Endothelial cell of umbilical vein (primary cell): ENCODE results near the gene PPFIBP2. TPM values are rescaled to one million over a fixed set of nuclear protein-coding genes. Genes with fewer than 3 reads are reported as not detected.

Experiments
- BruUV-seq: library from RNA; stranded (reverse); fragments of 400-500 nt; replicated peaks from 2 replicates; lab custom pipeline; 2021; lab: Mats Ljungman, UMichigan
- CTCF ChIA-PET: fragments of 300-600, 350-600 bp; sonication (Branson Sonifier 250); formaldehyde crosslinking; loops from one replicate; lab custom pipeline; 2021; ENCODE audit warnings: antibody characterized with exemption, inconsistent platforms; lab: Charles Lee
- POLR2A ChIA-PET: fragments of 300-600, 350-600 bp; sonication (Branson Sonifier 250); formaldehyde crosslinking; loops from one replicate; lab custom pipeline; 2021; ENCODE audit warnings: antibody characterized with exemption, inconsistent platforms; lab: Charles Lee
- DNase-seq: peaks from one replicate; pipeline ENCODE4 v3.0.0-alpha.2; 2011; ENCODE audit warnings: low read depth, low spot score
- FAIRE-seq: peaks from 2 replicates; lab custom pipeline; 2011; peaks lifted over from hg19 to GRCh38; lab: Jason Lieb, UNC
- H2AFZ ChIP-seq: 2 replicates; pipeline ENCODE4 v1.6.0; 2012; ENCODE audit warnings: low read depth, low read length, control low read depth, inconsistent platforms
- H3K27ac ChIP-seq: 2 replicates; pipeline ENCODE4 v1.5.1; 2011; ENCODE audit warnings: low read depth, mild to moderate bottlenecking, control low read depth, low read length, moderate library complexity; ENCODE audit not compliant: insufficient read depth
- H3K27me3 ChIP-seq, 2 experiments: 2 replicates each; pipeline versions ENCODE4 v1.6.0 to v1.6.1; 2011; ENCODE audit warnings: low read length in 2 of 2, mixed read lengths in 1 of 2; ENCODE audit not compliant: control insufficient read depth in 2 of 2, insufficient read depth in 2 of 2
- H3K36me3 ChIP-seq, 2 experiments: 2 replicates in 1 of 2; 3 replicates in 1 of 2; pipeline ENCODE4 v1.5.1; 2011; ENCODE audit warnings: low read length in 2 of 2, mild to moderate bottlenecking in 1 of 2, moderate library complexity in 1 of 2; ENCODE audit not compliant: control insufficient read depth in 2 of 2, insufficient read depth in 2 of 2; ENCODE audit errors: extremely low read depth in 1 of 2
- H3K4me1 ChIP-seq: 3 replicates; pipeline ENCODE4 v1.5.1; 2011; ENCODE audit warnings: mild to moderate bottlenecking, low read length; ENCODE audit not compliant: control insufficient read depth, insufficient read depth; ENCODE audit errors: extremely low read depth
- H3K4me2 ChIP-seq: 2 replicates; pipeline ENCODE4 v1.6.1; 2011; ENCODE audit warnings: low read length, control low read depth, mixed read lengths; ENCODE audit not compliant: insufficient read depth
- H3K4me3 ChIP-seq, 3 experiments: fragments of 200-600 bp in 1 of 3; sonication (generic), shearing (Covaris generic) in 1 of 3; replicated peaks in 1 of 3; 2 replicates each; pipeline ENCODE4 v1.5.1; 2011 to 2016; ENCODE audit warnings: control low read depth in 3 of 3, low read length in 3 of 3, mild to moderate bottlenecking in 2 of 3, inconsistent platforms in 1 of 3, low read depth in 1 of 3, moderate library complexity in 1 of 3; ENCODE audit not compliant: insufficient read depth in 1 of 3
- H3K79me2 ChIP-seq: 2 replicates; pipeline ENCODE4 v1.6.0; 2012; ENCODE audit warnings: low read length, inconsistent platforms; ENCODE audit not compliant: control insufficient read depth, insufficient read depth
- H3K9ac ChIP-seq: replicated peaks from 2 replicates; pipeline ENCODE3; 2011; ENCODE audit warnings: low read length, control low read depth; ENCODE audit not compliant: insufficient read depth; ENCODE audit errors: extremely low read depth
- H3K9me1 ChIP-seq: replicated peaks from 3 replicates; pipeline ENCODE4 v1.6.0; 2011; ENCODE audit warnings: mild to moderate bottlenecking, low read length; ENCODE audit not compliant: control insufficient read depth, insufficient read depth; ENCODE audit errors: extremely low read depth
- H3K9me3 ChIP-seq: replicated peaks from 2 replicates; pipeline ENCODE4 v1.5.1; 2012; ENCODE audit warnings: low read length, inconsistent platforms; ENCODE audit not compliant: control insufficient read depth, insufficient read depth
- H4K20me1 ChIP-seq: replicated peaks from 2 replicates; pipeline ENCODE3; 2011; ENCODE audit warnings: mild to moderate bottlenecking, low read length; ENCODE audit not compliant: control insufficient read depth, insufficient read depth; ENCODE audit errors: extremely low read depth
- CTCF ChIP-seq, 2 donors: IDR thresholded peaks; 1 replicate in 1 of 2; 2 replicates in 1 of 2; pipeline ENCODE4 v1.5.1; 2011; ENCODE audit warnings: low read length in 2 of 2, mild to moderate bottlenecking in 2 of 2, moderate library complexity in 2 of 2, control low read depth in 1 of 2, inconsistent platforms in 1 of 2, low read depth in 1 of 2; ENCODE audit not compliant: insufficient read depth in 1 of 2; ENCODE audit errors: extremely low read depth in 1 of 2
- EZH2 ChIP-seq: IDR thresholded peaks from 2 replicates; pipeline ENCODE4 v1.6.1; 2012; ENCODE audit warnings: borderline replicate concordance, low read depth, mild to moderate bottlenecking, moderate library complexity, low read length, inconsistent platforms; ENCODE audit not compliant: severe bottlenecking
- FOS ChIP-seq: IDR thresholded peaks from 2 replicates; pipeline ENCODE4 v1.6.1; 2011; ENCODE audit warnings: mild to moderate bottlenecking, low read length, moderate library complexity, borderline replicate concordance; ENCODE audit not compliant: insufficient read depth
- GATA2 ChIP-seq: IDR thresholded peaks from 2 replicates; pipeline ENCODE4 v1.7.0; 2011; ENCODE audit warnings: low read depth, mild to moderate bottlenecking, moderate library complexity, mixed read lengths, low read length; ENCODE audit not compliant: insufficient read length, insufficient read depth
- JUN ChIP-seq: IDR thresholded peaks from 2 replicates; pipeline ENCODE4 v1.6.1; 2011; ENCODE audit warnings: borderline replicate concordance, low read depth; ENCODE audit not compliant: insufficient read length, insufficient read depth
- MAX ChIP-seq: IDR thresholded peaks from 2 replicates; pipeline ENCODE4 v1.6.1; 2011; ENCODE audit not compliant: insufficient read depth, insufficient read length
- MYC ChIP-seq: IDR thresholded peaks from one replicate; pipeline ENCODE4 v1.6.1; 2011; ENCODE audit warnings: mild to moderate bottlenecking, low read depth, low read length
- POLR2A ChIP-seq: IDR thresholded peaks from 2 replicates; pipeline ENCODE4 v1.6.1; 2012; ENCODE audit warnings: low read depth, mild to moderate bottlenecking, control low read depth, low read length
- POLR2AphosphoS5 ChIP-seq: IDR thresholded peaks from 2 replicates; pipeline ENCODE4 v1.6.1; 2012; ENCODE audit warnings: low read depth, mild to moderate bottlenecking, control low read depth, low read length, moderate library complexity; ENCODE audit not compliant: insufficient read depth
- dilution Hi-C: fragments of 300-500 bp; cut with MboI; formaldehyde crosslinking; loops from one replicate; pipeline ENCODE4 v1.15.0; 2019; ENCODE audit warnings: low sequenced_read_pairs; ENCODE audit not compliant: extremely low pct_ligation_motif_present
- intact Hi-C: fragments of 100-400 bp; cut with micrococcal nuclease; formaldehyde crosslinking; loops from one replicate; pipeline ENCODE4 v1.10.0; 2022
- polyA plus RNA-seq, 4 experiments: library from polyadenylated mRNA; depleted of rRNA in 3 of 4; stranded (reverse) in 3 of 4; unstranded in 1 of 4; fragments of >200 nt; gene quantifications; 2 replicates each; pipeline versions ENCODE4 v1.2.1 to v1.2.3, GENCODE V29; 2011 to 2012; ENCODE audit warnings: missing spikeins in 1 of 4
- total RNA-seq: library from RNA; stranded (reverse); gene quantifications from 2 replicates; pipeline ENCODE4 v1.2.3, GENCODE V29; 2021

The PPFIBP2 gene
- total and polyA plus RNA-seq, 2 donors (not counting 3 experiments of a cell fraction or from before 2014, with no cell fraction given), result 1.3 to 4.0 TPM

- BruUV-seq, result no TSS peak
- intact Hi-C loops, result no loop called here
- dilution Hi-C loops, result no loop called here
- Histone ChIP-seq H3K27me3 (peaks cover 0 to 5% of the 10 kb centered on the region in 2 experiments), H3K9me3 (no peaks in the 10 kb centered on the region), H3K79me2 (no peaks in the 10 kb centered on the region), H3K4me3 (no peak overlapping the region), H3K9me1 (no peaks in the 10 kb centered on the region), H3K4me1 (no peaks in the 10 kb centered on the region), H3K9ac (no peak overlapping the region), H2AFZ (no peak overlapping the region), H3K4me2 (no peak overlapping the region), H3K36me3 (no peaks in the 10 kb centered on the region), H4K20me1 (no peaks in the 10 kb centered on the region), H3K27ac (no peak overlapping the region)
- FAIRE-seq, result no peak
- DNase-seq, result no peak
- ChIA-PET CTCF (interaction anchor here (1.0 to 1.5 kb wide), 3 partner anchors 12 to 119 kb away, joined by 3 to 4 read pairs (median 3); no protein-coding TSS in a partner anchor), POLR2A (no interaction called here)
- TF ChIP-seq MYC, result no peak
- no peak for TF ChIP-seq MAX
- TF ChIP-seq POLR2A, result no peak
- TF ChIP-seq FOS, result no peak
- TF ChIP-seq POLR2AphosphoS5, result no peak
- TF ChIP-seq CTCF (IDR thresholded peaks at IDR 0.05; ENCODE audit: extremely low read depth in 1 of 2, insufficient read depth in 1 of 2, low read depth in 1 of 2, low read length in 2 of 2), result no peak
- TF ChIP-seq EZH2, result no peak
- no peak for TF ChIP-seq GATA2
- TF ChIP-seq JUN, result no peak
Measured at GRCh38 chr11:7538466-7539454, 25.0 kb downstream of the PPFIBP2 start.
